ENCODE data around the gene NLRP1.

Gene NLRP1

GRCh38 chr17:5608399-5609112 is 24.2 kb upstream of the NLRP1 start:
- TF ChIP-seq CTCF (IDR thresholded peaks at IDR 0.05; ENCODE audit: low read depth, low read length): no peak
- Histone ChIP-seq H3K9me3 (no peaks in the 10 kb centered on the region), H3K36me3 (no peaks in the 10 kb centered on the region), H3K27me3 (no peaks in the 10 kb centered on the region), H3K4me3 (ENCODE audit: low read depth, low read length) (no peak overlapping the region), H3K4me1 (no peaks in the 10 kb centered on the region)
- no peak for DNase-seq

GRCh38 chr17:5607946-5608345 is 23.6 kb upstream of the NLRP1 start:
- Histone ChIP-seq H3K27me3 (no peaks in the 10 kb centered on the region), H3K36me3 (no peaks in the 10 kb centered on the region), H3K4me1 (no peaks in the 10 kb centered on the region), H3K9me3 (no peaks in the 10 kb centered on the region), H3K4me3 (ENCODE audit: low read depth, low read length) (no peak overlapping the region)
- DNase-seq: no peak
- no peak for TF ChIP-seq CTCF (IDR thresholded peaks at IDR 0.05; ENCODE audit: low read depth, low read length)

GRCh38 chr17:5605452-5605851 is 21.1 kb upstream of the NLRP1 start:
- no peak overlapping the region for H3K4me3 ChIP-seq (ENCODE audit: low read depth, low read length)
- H3K27me3 ChIP-seq: no peaks in the 10 kb centered on the region
- H3K9me3 ChIP-seq: no peaks in the 10 kb centered on the region
- no peak for TF ChIP-seq CTCF (IDR thresholded peaks at IDR 0.05; ENCODE audit: low read depth, low read length)
- no peak for DNase-seq
- no peaks in the 10 kb centered on the region for H3K36me3 ChIP-seq
- no peaks in the 10 kb centered on the region for H3K4me1 ChIP-seq

GRCh38 chr17:5600041-5600440 is 15.7 kb upstream of the NLRP1 start:
- no peak for TF ChIP-seq CTCF (IDR thresholded peaks at IDR 0.05; ENCODE audit: low read depth, low read length)
- Histone ChIP-seq H3K9me3 (no peaks in the 10 kb centered on the region), H3K36me3 (no peaks in the 10 kb centered on the region), H3K4me1 (no peaks in the 10 kb centered on the region), H3K4me3 (ENCODE audit: low read depth, low read length) (no peak overlapping the region), H3K27me3 (no peaks in the 10 kb centered on the region)
- DNase-seq: no peak

GRCh38 chr17:5598457-5598856 is 14.1 kb upstream of the NLRP1 start:
- no peak for DNase-seq
- Histone ChIP-seq H3K9me3 (no peaks in the 10 kb centered on the region), H3K36me3 (no peaks in the 10 kb centered on the region), H3K4me3 (ENCODE audit: low read depth, low read length) (no peak overlapping the region), H3K27me3 (no peaks in the 10 kb centered on the region), H3K4me1 (no peaks in the 10 kb centered on the region)
- no peak for TF ChIP-seq CTCF (IDR thresholded peaks at IDR 0.05; ENCODE audit: low read depth, low read length)

- H3K27me3 ChIP-seq: no peaks in the 10 kb centered on the region
- no peak for DNase-seq
- H3K4me1 ChIP-seq: no peaks in the 10 kb centered on the region
- H3K9me3 ChIP-seq: no peaks in the 10 kb centered on the region
- H3K36me3 ChIP-seq: no peaks in the 10 kb centered on the region
- H3K4me3 ChIP-seq (ENCODE audit: low read depth, low read length): no peak overlapping the region
- TF ChIP-seq CTCF (IDR thresholded peaks at IDR 0.05; ENCODE audit: low read depth, low read length): no peak
Measured at GRCh38 chr17:5596421-5596820, 12.1 kb upstream of the NLRP1 start.
